Glomerular endothelial cell (primary cell): ENCODE results near the gene CDK5. TPM values are rescaled to one million over a fixed set of nuclear protein-coding genes. Genes with fewer than 3 reads are reported as not detected.

Source experiments
- DNase-seq: peaks from one replicate; pipeline ENCODE4 v3.0.0-alpha.2; 2011; ENCODE audit warnings: low read depth, low spot score; ENCODE audit errors: extremely low read depth
- total RNA-seq: library from RNA; depleted of rRNA; stranded (reverse); fragments of >200 nt; gene quantifications from 2 replicates; pipeline ENCODE4 v1.2.3, GENCODE V29; 2015

The CDK5 gene
- total RNA-seq, 1 donor from 2014 or later, result 21.1 TPM

DNA sequence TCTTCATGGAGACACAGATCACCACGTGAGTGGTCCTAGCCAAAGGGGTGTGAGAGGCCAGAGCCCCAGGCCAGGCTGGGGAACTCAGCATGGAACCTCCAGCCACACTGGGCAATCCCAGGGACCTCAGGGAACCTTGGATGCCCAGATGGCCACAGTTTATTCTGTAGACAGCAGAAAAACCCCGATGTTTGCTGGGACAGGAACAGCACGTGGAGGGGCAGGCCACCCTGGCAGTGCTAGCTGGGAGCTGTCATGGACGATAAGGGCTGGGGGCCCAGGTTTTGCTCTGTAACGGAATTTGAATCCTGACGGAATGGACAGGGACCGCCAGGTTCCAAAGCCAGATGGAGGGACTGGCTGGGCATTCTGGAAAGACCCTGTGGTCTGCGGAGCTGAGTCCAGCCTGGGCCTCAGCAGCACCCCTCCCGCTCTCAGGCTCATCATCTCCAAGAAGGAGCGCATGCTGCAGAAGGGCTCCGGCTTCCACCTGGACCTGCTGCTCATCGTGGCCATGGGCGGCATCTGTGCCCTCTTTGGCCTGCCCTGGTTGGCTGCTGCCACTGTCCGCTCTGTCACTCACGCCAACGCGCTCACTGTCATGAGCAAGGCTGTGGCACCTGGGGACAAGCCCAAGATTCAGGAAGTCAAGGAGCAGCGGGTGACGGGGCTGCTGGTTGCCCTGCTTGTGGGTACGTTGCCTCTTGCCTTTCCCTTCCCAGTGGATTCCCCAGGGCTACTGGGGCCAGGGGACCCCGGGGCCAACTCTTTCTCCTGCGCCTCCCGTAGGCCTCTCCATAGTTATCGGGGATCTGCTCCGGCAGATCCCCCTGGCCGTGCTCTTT is 17.3 kb upstream of the CDK5 start:
- DNase-seq, result no peak

- no peak for DNase-seq
These were observed 16.3 kb upstream of the CDK5 start for GRCh38 chr7:151073990-151074389.

GRCh38 chr7:151071032-151071866 is 13.6 kb upstream of the CDK5 start:
- DNase-seq, result no peak

- no peak for DNase-seq
These were observed 12.9 kb upstream of the CDK5 start for GRCh38 chr7:151070574-151070960.

GRCh38 chr7:151069841-151070573 is 12.3 kb upstream of the CDK5 start:
- DNase-seq, result no peak

DNA sequence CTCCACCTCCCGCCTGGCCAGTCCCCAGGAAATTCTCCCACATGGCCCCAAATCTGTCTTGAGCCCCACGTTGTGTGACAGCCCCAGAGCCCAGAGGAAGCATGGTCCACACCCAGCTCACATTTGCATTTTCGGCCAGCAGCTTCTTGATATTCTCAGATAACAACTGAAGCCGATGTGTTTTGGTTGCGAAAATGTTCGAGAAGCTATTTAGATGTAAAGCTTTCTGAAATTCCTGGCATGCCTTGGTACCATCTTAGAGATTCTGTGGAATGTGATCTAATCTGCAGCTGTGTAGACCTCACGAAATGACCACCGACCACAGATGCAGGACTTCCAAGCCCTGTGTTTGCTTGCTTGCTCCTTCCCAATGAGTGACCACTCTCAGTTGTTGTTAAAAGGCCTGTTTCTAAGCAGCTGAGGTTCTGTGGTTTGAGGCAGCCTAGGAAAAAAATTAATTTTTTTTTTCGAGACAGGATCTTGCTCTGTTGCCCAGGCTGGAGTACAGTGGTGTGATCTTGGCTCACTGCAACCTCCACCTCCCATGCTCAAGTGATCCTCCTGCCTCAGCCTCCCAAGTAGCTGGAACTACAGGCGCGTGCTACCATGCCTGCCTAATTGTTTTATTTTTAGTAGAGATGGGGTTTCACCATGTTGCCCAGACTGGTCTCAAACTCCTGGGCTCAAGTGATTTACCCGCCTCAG is 10.5 kb upstream of the CDK5 start:
- no peak for DNase-seq

GRCh38 chr7:151066273-151066974 is 8.7 kb upstream of the CDK5 start:
- DNase-seq, result no peak

DNA sequence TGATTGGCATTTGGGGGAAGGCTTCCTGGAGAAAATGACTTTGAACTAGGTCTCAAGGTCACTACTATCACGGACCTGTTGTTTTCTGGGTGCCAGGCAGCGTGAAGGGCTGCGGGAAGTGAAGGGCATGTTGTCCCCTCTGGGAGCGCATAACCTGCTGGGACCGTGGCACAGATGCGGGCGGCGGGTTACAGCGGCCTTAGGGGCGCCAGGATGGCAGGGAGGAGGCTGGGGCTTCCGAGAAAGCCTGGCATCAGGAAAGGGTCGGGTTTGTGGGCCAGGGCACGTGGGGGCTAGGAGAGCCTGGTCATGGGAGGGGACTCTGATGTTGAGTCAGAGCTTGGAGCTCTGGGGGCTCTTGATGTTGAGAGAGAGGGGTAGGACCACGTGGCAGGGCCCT is 7.8 kb upstream of the CDK5 start:
- DNase-seq, result no peak

DNA sequence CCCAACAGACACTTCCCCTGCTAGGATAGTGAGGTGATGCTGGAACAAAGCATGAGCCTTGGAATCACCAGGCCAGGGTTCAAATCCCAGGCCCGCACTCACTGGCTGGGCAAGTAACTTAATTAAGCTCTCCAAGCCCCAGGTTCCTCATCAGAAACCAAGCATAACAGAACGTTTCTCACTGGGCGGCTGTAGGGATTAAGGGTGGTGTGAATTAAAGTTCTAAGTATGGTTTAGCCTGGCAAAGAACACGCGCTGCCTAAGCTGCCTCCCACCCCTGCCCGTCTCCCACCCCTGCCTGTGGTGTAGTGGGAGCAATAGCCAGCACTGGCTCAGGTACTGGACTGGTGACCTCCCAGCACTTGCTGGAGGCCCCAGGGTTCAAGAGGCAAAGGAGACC is 7.3 kb upstream of the CDK5 start:
- DNase-seq, result no peak

DNA sequence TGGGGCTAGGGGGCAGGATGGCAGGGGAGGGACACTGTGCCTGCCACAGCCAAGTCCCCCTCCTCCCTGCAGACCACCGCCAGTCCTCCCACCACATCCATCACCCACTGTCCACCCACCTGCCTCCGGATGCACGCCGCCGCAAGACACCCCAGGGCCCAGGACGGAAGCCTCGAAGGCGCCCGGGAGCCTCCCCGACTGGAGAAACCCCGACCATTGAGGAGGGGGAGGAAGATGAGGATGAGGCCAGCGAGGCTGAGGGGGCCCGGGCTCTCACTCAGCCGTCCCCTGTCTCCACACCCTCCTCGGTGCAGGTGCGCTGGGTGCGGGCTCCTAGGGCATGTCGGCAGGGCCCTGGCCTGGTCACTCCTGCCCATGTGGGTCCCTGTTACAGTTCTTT is 6.8 kb upstream of the CDK5 start:
- DNase-seq, result no peak

- no peak for DNase-seq
These were observed 5.5 kb upstream of the CDK5 start for GRCh38 chr7:151063212-151063561.

GRCh38 chr7:151062399-151063211 is 4.9 kb upstream of the CDK5 start:
- DNase-seq, result no peak

GRCh38 chr7:151062111-151062398 is 4.4 kb upstream of the CDK5 start:
- no peak for DNase-seq

DNA sequence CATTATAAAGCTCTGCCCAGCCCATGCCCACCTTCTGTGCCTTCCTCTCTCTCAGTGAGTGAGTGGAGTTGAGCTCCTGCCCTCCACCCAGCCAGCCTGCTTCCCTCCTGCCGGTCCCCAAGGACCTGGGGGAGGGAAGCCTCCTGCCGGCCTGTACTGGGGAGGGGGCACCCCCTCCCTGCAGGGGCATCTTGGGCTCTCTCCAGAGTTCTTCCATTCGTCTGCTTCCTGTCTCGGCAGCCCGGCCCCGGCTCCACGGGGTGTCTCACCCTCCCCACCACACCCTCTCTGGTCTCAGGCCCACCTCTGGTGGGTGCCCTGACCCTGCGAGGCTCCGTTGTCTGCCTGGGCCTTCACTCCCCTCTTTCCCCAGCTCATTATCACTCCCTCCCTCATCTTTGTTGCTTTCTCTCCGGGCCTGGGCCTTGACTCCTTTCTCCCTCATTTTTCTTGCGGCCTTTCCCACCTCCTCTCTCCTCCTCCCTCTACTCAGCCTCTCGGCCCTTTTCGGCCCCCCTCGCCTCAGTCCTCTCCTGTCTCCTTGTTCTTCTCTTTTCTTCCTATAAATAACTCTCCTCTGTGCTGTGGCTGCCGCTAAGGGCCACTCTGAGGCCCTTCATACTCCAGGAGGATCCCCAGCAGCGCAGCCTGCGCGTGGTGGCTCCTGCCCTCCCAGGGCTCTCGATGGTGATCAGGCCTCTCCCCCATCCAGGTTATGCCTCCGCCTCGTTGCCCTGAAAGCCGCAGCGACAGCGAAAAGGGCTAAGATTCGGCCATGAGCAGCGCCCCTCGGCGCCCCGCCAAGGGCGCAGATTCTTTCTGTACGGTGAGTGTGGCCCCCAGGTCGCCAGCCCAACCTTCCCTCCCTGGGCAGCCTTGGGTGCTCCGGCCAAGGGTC is 3.8 kb upstream of the CDK5 start:
- no peak for DNase-seq

DNA sequence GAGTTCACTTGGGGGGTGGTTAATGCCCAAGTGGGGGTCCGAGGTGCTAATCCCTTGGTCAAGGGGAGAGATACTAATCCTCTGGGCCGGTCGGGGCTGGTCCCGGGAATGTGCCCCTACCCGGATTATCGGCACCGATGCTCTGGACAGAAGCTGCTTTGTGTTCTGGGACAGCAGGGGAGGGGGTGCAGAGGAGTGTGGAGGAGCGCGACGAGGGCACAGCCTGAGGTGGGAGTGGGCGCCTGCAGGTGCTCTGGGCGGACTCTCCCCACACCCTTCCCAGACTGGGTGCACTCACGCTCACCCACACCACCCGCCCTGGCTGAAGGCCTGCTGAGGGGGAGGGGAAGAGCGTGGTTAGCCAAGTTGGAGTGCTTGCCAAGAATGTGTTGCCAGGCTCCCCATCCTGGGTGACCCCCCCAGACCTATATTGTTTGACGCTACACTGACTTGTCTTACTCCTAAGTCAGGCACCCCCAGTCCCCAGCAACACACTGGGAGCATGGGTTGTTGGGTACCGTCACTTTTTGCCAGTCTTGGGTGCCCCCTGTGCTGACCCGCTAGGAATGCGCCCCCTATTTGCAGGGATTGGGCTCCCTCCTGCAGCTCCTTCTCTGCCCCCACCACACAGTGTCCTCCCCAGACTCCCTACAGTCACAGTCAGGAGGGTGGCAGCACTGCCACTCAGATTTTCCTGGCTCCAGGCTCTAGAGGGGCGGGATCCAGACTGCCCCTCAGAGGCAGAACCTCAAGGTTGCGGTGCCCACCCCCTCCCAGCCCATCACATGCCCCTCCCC is 2.9 kb upstream of the CDK5 start:
- DNase-seq, result no peak

- no peak for DNase-seq
These were observed 2.4 kb upstream of the CDK5 start for GRCh38 chr7:151060113-151060415.

DNA sequence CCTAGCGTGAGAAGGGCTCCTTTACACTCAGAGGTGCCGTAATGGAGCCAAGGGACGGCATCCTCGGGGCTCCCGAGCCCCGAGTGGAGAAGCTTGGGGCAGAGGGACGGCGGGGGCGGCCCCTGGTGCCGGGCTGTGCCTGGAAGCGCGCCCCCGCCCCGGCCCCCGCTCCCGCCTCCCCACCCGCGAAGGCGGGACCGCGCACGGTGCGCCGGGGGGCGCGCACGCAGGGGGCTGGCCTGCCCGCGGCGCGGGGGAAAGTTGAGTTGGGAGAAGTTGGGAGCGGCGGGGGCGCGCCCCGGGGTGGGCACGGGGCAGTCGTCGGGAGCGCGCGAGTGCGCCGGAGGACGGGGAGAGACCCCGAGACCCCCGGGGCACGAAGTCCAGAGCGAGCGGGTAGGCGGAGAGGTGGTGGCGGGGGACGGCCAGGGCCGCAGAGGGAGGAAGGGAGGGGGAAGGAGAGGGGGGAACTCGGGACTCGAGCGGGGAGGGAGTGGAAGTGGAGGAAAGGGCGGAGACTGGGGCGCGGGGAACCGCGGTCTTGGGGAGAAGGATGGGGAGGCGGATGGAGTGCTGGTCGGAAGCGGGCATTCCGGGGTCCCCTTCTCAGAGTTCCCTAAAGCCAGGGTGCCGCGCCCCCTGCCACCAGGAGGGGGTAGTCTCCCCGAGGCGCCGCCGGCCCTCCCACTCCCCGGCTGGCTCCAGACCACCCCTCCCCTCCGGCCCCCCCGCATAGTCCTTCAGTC is 1.8 kb upstream of the CDK5 start, which contains the start of gene SLC4A2:
Gene SLC4A2 (plus strand): TSS at position 223 of the 746 bp plus-strand sequence. CDS start 2,399 bp downstream, outside the sequence.
- DNase-seq, result no peak
